ENCODE data around the gene CMSS1.

CMSS1 gene

GRCh38 chr3:99999536-99999935 lies 181.9 kb downstream of the CMSS1 start:
- DNase-seq (ENCODE audit: low read depth in 2 of 2), result no peak

DNA sequence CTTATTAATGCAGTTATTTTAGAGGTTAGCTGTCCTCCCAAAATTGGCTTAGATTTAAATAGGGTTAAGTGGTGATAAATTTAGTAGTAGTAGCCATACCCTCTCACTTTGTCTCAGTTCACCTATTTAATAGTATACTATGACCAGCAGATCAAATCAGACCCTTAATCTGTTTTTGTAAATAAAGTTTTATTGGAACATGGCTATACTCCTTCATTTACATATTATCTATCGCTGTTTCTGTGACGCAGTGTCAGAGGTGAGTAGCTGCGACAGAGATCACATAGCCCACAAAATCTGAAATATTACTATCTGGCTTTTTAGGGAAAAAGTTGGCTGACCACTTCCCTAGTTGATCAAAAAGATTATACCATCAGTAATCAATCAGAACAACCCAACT lies 183.4 kb downstream of the CMSS1 start:
- no peak for DNase-seq (ENCODE audit: low read depth in 2 of 2)

GRCh38 chr3:100001526-100002270 lies 184.0 kb downstream of the CMSS1 start:
- DNase-seq (ENCODE audit: low read depth in 2 of 2), result no peak

DNA sequence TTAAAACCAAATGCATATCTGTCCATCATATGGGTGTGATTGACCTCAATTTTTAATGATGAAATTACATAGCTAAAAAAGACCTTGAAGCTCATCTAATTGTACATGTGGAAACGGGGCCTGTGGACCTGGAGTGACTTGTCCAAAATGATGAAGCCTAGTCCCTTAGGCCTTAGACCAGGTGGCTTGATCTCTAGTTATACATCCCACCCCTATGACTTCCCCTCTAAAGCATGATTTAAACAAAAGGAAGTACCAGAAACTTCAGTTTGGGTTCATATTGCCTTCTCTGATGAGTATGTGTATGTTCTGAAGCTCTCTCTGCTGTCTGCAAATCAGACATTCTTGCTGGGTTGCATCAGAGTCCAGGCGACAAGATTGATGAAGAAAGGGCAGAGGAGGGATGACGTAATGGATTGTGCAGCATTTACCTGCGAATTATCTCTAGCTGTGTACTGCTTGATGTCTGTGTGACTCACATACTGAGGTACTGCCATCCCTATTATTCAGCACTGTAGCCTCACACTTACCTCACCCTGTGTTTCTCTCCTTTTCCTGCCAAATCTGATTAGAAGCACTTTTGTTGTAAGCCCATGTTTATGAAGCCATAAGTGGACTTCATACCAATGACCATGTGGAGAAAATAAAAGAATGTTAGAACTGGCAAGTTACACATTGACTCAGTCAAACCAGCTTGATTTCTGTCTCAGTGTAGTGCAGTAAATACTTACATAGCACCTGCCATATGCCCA lies 185.1 kb downstream of the CMSS1 start:
- no peak for DNase-seq (ENCODE audit: low read depth in 2 of 2)

DNA sequence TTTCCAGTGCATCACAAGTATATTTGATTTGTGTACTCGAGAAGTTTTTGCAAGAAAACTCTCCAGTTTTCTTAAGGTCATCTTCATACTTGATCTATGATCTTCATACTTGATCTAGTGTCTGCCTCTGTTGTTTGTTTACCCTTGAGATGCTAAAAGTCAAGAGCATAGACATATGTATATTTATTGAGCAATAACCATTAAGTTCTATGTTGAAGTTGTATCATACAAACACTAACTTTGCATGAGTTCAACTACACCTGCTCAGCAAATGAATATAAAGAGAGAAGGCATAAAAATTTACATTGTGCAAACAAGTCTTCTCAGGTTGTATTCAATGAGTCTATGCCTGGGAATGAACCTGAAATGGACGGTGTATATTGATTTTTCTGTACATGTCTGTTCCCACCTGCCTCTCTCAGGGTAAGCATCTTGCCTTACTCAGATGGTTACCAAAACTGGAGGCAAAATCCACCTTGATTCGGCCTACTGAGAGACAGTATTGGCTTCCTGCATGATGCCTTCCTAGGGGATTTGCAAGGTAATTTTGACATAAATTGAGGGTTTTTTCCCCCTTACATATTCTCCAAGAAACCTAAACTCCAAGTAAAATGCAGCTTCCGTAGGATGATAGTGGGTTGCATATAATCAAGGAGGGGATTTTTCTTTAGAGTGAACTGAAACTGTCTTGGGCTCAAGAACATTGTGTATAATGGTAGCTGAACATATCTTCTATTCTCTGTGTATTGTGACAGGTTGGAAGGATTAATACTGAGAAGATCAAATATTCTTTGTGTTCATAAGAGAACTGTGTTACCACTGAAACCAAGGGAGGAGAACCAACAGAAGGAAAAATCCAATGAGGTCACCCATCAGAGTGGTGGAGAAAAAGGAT lies 186.2 kb downstream of the CMSS1 start:
- DNase-seq (ENCODE audit: low read depth in 2 of 2), result no peak

- no peak for DNase-seq (ENCODE audit: low read depth in 2 of 2)
These were observed 187.3 kb downstream of the CMSS1 start for GRCh38 chr3:100004931-100005330.

GRCh38 chr3:100005665-100006393 lies 188.2 kb downstream of the CMSS1 start:
- DNase-seq (ENCODE audit: low read depth in 2 of 2), result no peak

- no peak for DNase-seq (ENCODE audit: low read depth in 2 of 2)
These were observed 189.1 kb downstream of the CMSS1 start for GRCh38 chr3:100006570-100007271.

DNA sequence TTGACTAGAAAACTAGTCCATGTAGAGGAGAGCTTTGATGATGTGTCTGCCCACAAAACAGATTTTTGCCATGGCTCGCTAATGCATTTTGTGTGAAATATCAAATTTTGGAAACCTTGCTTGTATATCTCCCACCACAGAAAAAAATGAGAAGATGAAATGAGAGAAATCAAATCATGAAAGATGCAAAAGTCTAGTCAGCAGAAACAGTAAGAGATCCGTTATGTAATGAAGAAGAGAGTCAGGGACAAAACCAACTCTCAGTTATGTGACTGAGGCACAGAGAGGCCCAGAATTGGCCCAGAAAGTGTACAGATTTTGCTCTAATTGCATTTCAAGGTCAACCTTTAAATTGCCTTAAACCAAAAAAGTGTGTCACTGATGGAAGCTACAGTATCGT lies 189.7 kb downstream of the CMSS1 start:
- DNase-seq (ENCODE audit: low read depth in 2 of 2), result no peak

DNA sequence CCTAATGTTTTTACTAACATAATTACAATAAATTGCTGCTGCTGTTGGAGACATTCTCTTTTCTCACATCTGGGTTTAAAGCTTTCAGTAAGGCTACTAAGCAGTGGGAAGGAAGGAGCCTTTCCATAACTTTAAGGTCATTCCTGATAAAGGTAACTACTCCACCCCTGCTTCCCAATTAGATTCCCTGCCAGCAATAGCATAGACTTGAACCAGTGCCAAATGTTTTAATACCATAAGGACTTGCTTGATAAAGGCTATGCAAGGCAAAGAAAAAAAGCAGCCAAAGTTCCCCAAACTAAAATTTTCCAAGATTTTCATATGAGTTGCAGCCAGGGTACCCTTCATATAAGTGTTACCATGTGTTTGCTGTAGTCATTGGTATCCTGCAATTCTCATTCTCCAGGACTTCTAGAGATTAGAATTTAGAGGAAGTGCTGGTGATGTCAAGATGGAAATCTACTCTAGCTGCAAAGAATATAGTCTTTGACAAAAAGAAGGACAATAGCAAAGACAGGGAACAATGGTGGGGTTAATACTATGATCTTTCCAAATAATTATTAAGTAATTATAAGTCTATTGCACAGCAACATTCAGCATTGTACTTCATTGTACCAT lies 190.5 kb downstream of the CMSS1 start:
- no peak for DNase-seq (ENCODE audit: low read depth in 2 of 2)

DNA sequence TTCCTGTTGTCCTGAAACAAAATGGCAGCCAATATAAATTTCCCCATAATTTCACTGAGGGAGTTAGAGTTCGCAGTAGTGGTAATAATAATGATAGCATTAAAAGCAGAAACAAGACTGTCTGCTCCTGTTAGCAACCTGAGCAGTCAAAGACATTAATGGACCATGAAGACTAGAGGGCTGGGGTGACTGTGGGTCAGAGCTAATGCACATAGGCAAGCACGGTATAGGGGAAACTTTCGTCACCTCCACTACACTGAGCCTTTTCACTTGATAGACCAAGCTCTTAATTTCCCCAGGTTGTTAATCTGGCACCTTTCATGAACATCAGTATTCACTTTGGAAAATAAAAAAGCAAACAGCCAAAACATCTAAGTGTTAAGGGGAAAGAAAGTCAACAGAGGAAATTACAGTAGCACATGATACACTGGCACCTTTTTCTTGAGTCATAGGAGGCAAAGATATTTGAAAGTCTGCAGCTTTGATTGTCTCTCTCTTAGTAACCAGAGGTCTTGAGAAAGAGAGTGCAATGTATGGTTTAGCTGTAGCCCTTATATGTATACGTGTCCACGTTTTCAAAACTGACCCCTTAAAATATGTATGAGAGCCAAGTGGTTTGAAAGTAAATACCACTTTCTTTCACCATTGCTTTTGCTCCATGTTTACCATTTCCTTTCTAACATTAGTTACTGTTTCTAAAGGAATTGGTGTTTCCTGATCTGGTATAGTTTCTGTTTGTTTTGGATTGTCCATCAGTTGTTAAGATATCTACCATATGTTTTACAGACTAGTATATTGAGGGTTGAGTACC lies 191.8 kb downstream of the CMSS1 start:
- DNase-seq (ENCODE audit: low read depth in 2 of 2), result no peak

DNA sequence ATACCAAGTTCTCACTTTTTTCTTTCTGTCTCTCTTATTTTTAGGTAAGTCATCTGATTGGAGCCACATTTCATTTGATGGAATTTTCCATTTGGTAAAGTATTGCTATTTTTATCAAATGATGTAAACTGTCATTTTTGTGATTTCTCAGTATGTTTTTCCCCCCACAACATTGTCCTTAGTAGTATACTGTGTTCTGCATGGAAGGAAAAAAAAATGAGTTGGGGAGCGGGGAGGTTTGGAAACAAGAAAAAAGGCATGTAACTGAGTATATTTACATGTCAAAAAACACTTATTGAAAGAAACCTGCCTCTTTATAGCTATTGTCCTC lies 192.4 kb downstream of the CMSS1 start:
- DNase-seq (ENCODE audit: low read depth in 2 of 2), result no peak

DNA sequence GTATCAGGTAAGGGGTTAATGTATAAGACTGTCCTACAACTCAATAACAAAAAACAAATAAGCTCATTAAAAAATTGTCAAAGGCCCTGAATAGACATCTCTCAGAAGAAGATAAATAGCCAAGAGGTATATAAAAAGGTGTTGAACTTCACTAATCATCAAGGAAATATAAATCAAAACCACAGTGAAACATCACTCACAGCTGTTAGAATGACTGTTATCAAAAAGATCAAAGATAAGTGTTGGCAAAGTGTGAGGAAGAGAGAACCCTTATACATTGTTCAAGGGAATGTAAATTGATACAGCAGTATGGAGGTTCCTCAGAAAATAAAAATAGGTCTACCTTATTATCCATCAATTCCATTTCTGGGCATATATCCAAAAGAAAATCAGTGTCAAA lies 201.1 kb downstream of the CMSS1 start:
- DNase-seq (ENCODE audit: low read depth in 2 of 2), result no peak

GRCh38 chr3:100019719-100020118 lies 202.1 kb downstream of the CMSS1 start:
- DNase-seq (ENCODE audit: low read depth in 2 of 2), result no peak

- DNase-seq (ENCODE audit: low read depth in 2 of 2), result no peak
These were observed 203.4 kb downstream of the CMSS1 start for GRCh38 chr3:100020876-100021644.

GRCh38 chr3:100022506-100022905 lies 204.8 kb downstream of the CMSS1 start:
- no peak for DNase-seq (ENCODE audit: low read depth in 2 of 2)

GRCh38 chr3:100023150-100023549 lies 205.5 kb downstream of the CMSS1 start:
- DNase-seq (ENCODE audit: low read depth in 2 of 2), result no peak

DNA sequence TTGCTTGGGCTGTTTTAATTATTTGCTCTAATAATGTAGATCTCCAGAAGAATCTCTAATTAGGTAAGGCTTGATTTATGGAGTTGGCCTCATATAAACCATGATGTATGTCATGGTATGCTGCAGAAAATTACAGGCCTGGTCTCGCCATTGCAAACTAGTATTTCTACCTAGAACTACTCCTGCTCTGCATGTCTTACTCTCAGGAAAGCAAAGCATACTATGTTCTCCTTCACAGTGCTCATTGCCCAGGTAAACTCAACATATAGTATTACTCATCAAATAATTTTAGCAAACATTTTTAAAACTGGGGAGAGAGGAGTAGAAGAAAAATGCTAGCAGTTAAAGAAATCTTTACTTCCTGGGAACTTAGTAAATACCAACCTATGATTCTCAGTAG lies 205.9 kb downstream of the CMSS1 start:
- DNase-seq (ENCODE audit: low read depth in 2 of 2), result no peak
